ENCODE measurements around the gene ADGRG6.

ADGRG6 gene

DNA sequence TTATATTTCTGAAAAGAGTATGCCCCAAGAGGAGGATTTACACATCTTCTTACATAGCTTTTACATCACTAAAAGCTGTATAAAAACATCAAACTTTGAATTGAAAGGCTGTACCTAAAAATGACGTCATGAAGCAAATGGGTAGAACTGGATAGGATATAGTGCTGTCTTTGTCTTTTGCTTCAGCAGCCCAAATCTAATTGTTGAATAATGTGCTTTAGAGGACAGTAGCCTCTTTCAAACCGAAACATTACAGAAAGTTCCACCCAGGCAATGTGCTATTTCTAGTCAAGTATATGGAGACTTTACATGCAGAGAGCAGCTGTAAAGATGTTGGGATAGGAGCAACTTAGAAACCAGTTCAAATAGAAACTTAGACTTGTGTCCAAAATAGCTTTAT lies 51.9 kb downstream of the ADGRG6 start:
- no peaks in the 10 kb centered on the region for H3K4me1 ChIP-seq (ENCODE audit: insufficient read depth, low read length, severe bottlenecking)
- H2AFZ ChIP-seq (ENCODE audit: low read length): no peak overlapping the region
- no peaks in the 10 kb centered on the region for H3K9me2 ChIP-seq (ENCODE audit: low read depth, low read length)
- TF ChIP-seq EZH2 (IDR thresholded peaks at IDR 0.05; ENCODE audit: borderline replicate concordance, low read length): no peak
- TF ChIP-seq, protein P1, sequence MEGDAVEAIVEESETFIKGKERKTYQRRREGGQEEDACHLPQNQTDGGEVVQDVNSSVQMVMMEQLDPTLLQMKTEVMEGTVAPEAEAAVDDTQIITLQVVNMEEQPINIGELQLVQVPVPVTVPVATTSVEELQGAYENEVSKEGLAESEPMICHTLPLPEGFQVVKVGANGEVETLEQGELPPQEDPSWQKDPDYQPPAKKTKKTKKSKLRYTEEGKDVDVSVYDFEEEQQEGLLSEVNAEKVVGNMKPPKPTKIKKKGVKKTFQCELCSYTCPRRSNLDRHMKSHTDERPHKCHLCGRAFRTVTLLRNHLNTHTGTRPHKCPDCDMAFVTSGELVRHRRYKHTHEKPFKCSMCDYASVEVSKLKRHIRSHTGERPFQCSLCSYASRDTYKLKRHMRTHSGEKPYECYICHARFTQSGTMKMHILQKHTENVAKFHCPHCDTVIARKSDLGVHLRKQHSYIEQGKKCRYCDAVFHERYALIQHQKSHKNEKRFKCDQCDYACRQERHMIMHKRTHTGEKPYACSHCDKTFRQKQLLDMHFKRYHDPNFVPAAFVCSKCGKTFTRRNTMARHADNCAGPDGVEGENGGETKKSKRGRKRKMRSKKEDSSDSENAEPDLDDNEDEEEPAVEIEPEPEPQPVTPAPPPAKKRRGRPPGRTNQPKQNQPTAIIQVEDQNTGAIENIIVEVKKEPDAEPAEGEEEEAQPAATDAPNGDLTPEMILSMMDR (IDR thresholded peaks at IDR 0.05; ENCODE audit: low read length): no peak
- H3K4me3 ChIP-seq (ENCODE audit: low read depth, low read length, poor library complexity, severe bottlenecking): no peak overlapping the region
- no peaks in the 10 kb centered on the region for H3K79me2 ChIP-seq (ENCODE audit: insufficient read depth, low read length)
- H3F3A ChIP-seq (ENCODE audit: insufficient read depth, low read length): no peaks in the 10 kb centered on the region
- H4K20me1 ChIP-seq (ENCODE audit: insufficient read depth, low read length): no peaks in the 10 kb centered on the region
- H3K27me3 ChIP-seq (ENCODE audit: insufficient read depth, low read length): no peaks in the 10 kb centered on the region
- H3K9me3 ChIP-seq (ENCODE audit: low read length): no peaks in the 10 kb centered on the region
- no peak overlapping the region for H3K4me2 ChIP-seq (ENCODE audit: low read length)
- H3K36me3 ChIP-seq (ENCODE audit: insufficient read depth, low read length): no peaks in the 10 kb centered on the region
- no peak overlapping the region for H3K9ac ChIP-seq (ENCODE audit: low read length)
- no peak overlapping the region for H3K27ac ChIP-seq (ENCODE audit: low read depth, low read length, poor library complexity, severe bottlenecking)

DNA sequence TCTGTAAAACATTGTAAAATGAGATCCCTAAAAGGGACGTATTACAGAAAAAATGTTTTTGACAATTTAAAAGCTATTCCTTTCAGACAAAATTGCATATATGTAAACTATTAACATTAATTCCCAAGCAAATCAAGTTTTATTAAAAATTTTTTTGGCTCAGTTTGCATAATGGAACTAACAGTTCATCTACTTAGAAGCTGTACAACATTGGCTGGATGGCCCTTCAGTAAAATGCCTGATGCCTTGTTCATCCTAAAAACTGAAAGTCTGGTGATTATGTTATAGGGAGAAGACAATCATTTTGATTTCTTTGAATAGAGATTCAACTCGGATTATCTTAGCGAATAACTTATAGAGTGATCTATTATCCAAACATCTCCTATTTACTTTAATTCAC lies 52.8 kb downstream of the ADGRG6 start:
- H3K9me2 ChIP-seq (ENCODE audit: low read depth, low read length): no peaks in the 10 kb centered on the region
- no peaks in the 10 kb centered on the region for H3K4me1 ChIP-seq (ENCODE audit: insufficient read depth, low read length, severe bottlenecking)
- no peak for TF ChIP-seq EZH2 (IDR thresholded peaks at IDR 0.05; ENCODE audit: borderline replicate concordance, low read length)
- TF ChIP-seq, protein P1 (IDR thresholded peaks at IDR 0.05; ENCODE audit: low read length): no peak
- no peaks in the 10 kb centered on the region for H3K27me3 ChIP-seq (ENCODE audit: insufficient read depth, low read length)
- H3K27ac ChIP-seq (ENCODE audit: low read depth, low read length, poor library complexity, severe bottlenecking): no peak overlapping the region
- H4K20me1 ChIP-seq (ENCODE audit: insufficient read depth, low read length): no peaks in the 10 kb centered on the region
- H3F3A ChIP-seq (ENCODE audit: insufficient read depth, low read length): no peaks in the 10 kb centered on the region
- no peaks in the 10 kb centered on the region for H3K79me2 ChIP-seq (ENCODE audit: insufficient read depth, low read length)
- H3K4me3 ChIP-seq (ENCODE audit: low read depth, low read length, poor library complexity, severe bottlenecking): no peak overlapping the region
- no peak overlapping the region for H3K4me2 ChIP-seq (ENCODE audit: low read length)
- no peak overlapping the region for H2AFZ ChIP-seq (ENCODE audit: low read length)
- no peaks in the 10 kb centered on the region for H3K9me3 ChIP-seq (ENCODE audit: low read length)
- no peak overlapping the region for H3K9ac ChIP-seq (ENCODE audit: low read length)
- no peaks in the 10 kb centered on the region for H3K36me3 ChIP-seq (ENCODE audit: insufficient read depth, low read length)

DNA sequence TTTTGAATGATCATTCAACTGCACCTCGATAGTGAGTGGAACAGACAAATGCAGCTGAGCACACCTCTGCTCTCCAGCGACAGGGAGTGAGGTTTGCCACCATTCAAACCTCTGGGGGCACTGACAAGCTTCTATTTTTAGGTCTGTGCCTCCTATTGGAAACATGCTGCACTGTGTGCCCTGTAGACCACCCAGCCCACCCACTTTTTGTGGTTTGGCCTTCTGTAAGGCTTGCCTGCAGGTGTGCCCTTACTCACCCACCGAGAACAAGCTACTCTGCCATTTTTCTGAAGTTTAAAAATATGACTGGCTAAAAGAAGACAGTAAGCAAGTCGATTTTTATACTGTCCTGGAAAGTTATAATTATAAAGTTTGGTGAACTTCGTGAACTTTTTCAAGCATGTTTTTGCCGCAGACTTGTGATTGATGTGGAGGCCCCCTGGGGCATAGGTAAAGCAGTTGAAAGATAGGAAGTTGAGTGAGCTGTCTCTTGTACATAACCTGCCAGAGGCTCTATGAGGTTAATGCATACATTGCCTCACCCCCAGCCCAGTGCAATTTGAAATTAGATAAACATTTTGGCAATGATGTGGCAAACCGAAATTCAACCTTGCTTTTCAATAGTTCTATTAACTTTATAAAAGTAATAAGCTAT lies 53.8 kb downstream of the ADGRG6 start:
- Histone ChIP-seq H3K27ac (ENCODE audit: low read depth, low read length, poor library complexity, severe bottlenecking) (no peak overlapping the region), H3K27me3 (ENCODE audit: insufficient read depth, low read length) (no peaks in the 10 kb centered on the region), H3K79me2 (ENCODE audit: insufficient read depth, low read length) (no peaks in the 10 kb centered on the region), H3K4me1 (ENCODE audit: insufficient read depth, low read length, severe bottlenecking) (no peaks in the 10 kb centered on the region), H3K9me2 (ENCODE audit: low read depth, low read length) (no peaks in the 10 kb centered on the region), H3K9me3 (ENCODE audit: low read length) (no peaks in the 10 kb centered on the region), H3K36me3 (ENCODE audit: insufficient read depth, low read length) (no peaks in the 10 kb centered on the region), H2AFZ (ENCODE audit: low read length) (no peak overlapping the region), H3K4me2 (ENCODE audit: low read length) (no peak overlapping the region), H3K4me3 (ENCODE audit: low read depth, low read length, poor library complexity, severe bottlenecking) (no peak overlapping the region), H3K9ac (ENCODE audit: low read length) (no peak overlapping the region), H4K20me1 (ENCODE audit: insufficient read depth, low read length) (no peaks in the 10 kb centered on the region), H3F3A (ENCODE audit: insufficient read depth, low read length) (no peaks in the 10 kb centered on the region)
- TF ChIP-seq, protein P1 (IDR thresholded peaks at IDR 0.05; ENCODE audit: low read length): no peak
- TF ChIP-seq EZH2 (IDR thresholded peaks at IDR 0.05; ENCODE audit: borderline replicate concordance, low read length): no peak

Data from OCI-LY1 (cell line).